Measurements from ENCODE around the gene GBX2.
A peak's percentile ranks its signal among the peaks of the same experiment; 100 is the strongest.

GBX2 gene

GRCh38 chr2:236168110-236169080 lies at the start of gene GBX2:
TSS of gene GBX2 (minus strand) at chr2:236168386. CDS start at chr2:236167971, 415 bp downstream.
- DNase-seq, result peak in 15 of 56 donors; percentile 8 to 66 (median 20)

- no peak for DNase-seq
Observed at GRCh38 chr2:236217926-236218325, 49.7 kb upstream of the GBX2 start.

- DNase-seq, result no peak
Observed at GRCh38 chr2:236216711-236217110, 48.5 kb upstream of the GBX2 start.

GRCh38 chr2:236215761-236216333 lies 47.7 kb upstream of the GBX2 start:
- DNase-seq, result no peak

- no peak for DNase-seq
Observed at GRCh38 chr2:236215196-236215595, 47.0 kb upstream of the GBX2 start.

- DNase-seq, result no peak
Observed at GRCh38 chr2:236214376-236214995, 46.3 kb upstream of the GBX2 start.

GRCh38 chr2:236211296-236211695 lies 43.1 kb upstream of the GBX2 start:
- DNase-seq, result no peak

GRCh38 chr2:236210536-236210935 lies 42.4 kb upstream of the GBX2 start:
- no peak for DNase-seq

- peak in 4 of 56 donors; percentile 2 to 28 (median 16) for DNase-seq
Observed at GRCh38 chr2:236209996-236210395, 41.8 kb upstream of the GBX2 start.

- DNase-seq, result no peak
Observed at GRCh38 chr2:236209535-236209934, 41.3 kb upstream of the GBX2 start.

- DNase-seq, result peak in 25 of 56 donors; percentile 3 to 76 (median 26)
Observed at GRCh38 chr2:236208019-236208926, 40.1 kb upstream of the GBX2 start.

GRCh38 chr2:236207472-236207871 lies 39.3 kb upstream of the GBX2 start:
- no peak for DNase-seq

GRCh38 chr2:236205867-236206645 lies 37.9 kb upstream of the GBX2 start:
- no peak for DNase-seq

GRCh38 chr2:236204953-236205352 lies 36.8 kb upstream of the GBX2 start:
- DNase-seq, result no peak

GRCh38 chr2:236200378-236200777 lies 32.2 kb upstream of the GBX2 start:
- DNase-seq, result no peak

GRCh38 chr2:236196366-236196765 lies 28.2 kb upstream of the GBX2 start:
- DNase-seq, result no peak

- no peak for DNase-seq
Observed at GRCh38 chr2:236195726-236196125, 27.5 kb upstream of the GBX2 start.

- DNase-seq, result no peak
Observed at GRCh38 chr2:236194786-236195185, 26.6 kb upstream of the GBX2 start.

GRCh38 chr2:236193026-236193425 lies 24.8 kb upstream of the GBX2 start:
- DNase-seq, result no peak

GRCh38 chr2:236190674-236191073 lies 22.5 kb upstream of the GBX2 start:
- DNase-seq, result no peak
